Endothelial cell of hepatic sinusoid (primary cell): ENCODE results near the gene OLA1.
"Not testable (repeated sequence)": the region's sequence is repeated elsewhere in the genome, so short reads cannot be mapped to it uniquely, and the experiment has no call there.

Source experiments
- in situ Hi-C: cut with HindIII; loops from 2 replicates; pipeline ENCODE4 v1.10.0; 2017; ENCODE audit warnings: low sequenced_read_pairs

Gene OLA1

GRCh38 chr2:174248187-174248997, at the start of gene OLA1:
Gene OLA1, minus strand, starts transcription at chr2:174248532. Its CDS starts 1,717 bp downstream, at chr2:174246815.
- in situ Hi-C loops, result no loop called here

GRCh38 chr2:174292908-174293307, 44.6 kb upstream of the OLA1 start:
- in situ Hi-C loops, result no loop called here

GRCh38 chr2:174286172-174286571, 37.8 kb upstream of the OLA1 start:
- in situ Hi-C loops, result no loop called here

- in situ Hi-C loops, result no loop called here
Measured at GRCh38 chr2:174282441-174282840, 34.1 kb upstream of the OLA1 start.

GRCh38 chr2:174281736-174282135, 33.4 kb upstream of the OLA1 start:
- in situ Hi-C loops, result no loop called here

- in situ Hi-C loops, result no loop called here
Measured at GRCh38 chr2:174280596-174280995, 32.3 kb upstream of the OLA1 start.

- in situ Hi-C loops, result not testable (repeated sequence)
Measured at GRCh38 chr2:174270263-174270662, 21.9 kb upstream of the OLA1 start.

- in situ Hi-C loops, result no loop called here
Measured at GRCh38 chr2:174266288-174266687, 18.0 kb upstream of the OLA1 start.

GRCh38 chr2:174263997-174264396, 15.7 kb upstream of the OLA1 start:
- in situ Hi-C loops, result no loop called here

- in situ Hi-C loops, result no loop called here
Measured at GRCh38 chr2:174259981-174260380, 11.6 kb upstream of the OLA1 start.

GRCh38 chr2:174254267-174254666, 5.9 kb upstream of the OLA1 start:
- in situ Hi-C loops, result no loop called here

- in situ Hi-C loops, result no loop called here
Measured at GRCh38 chr2:174248998-174249592, 763 bp upstream of the OLA1 start.

- in situ Hi-C loops, result no loop called here
Measured at GRCh38 chr2:174247474-174248186, 702 bp downstream of the OLA1 start.

GRCh38 chr2:174246944-174247381, 1.4 kb downstream of the OLA1 start:
- in situ Hi-C loops, result no loop called here

GRCh38 chr2:174245628-174246027, 2.7 kb downstream of the OLA1 start:
- in situ Hi-C loops, result not testable (repeated sequence)

- in situ Hi-C loops, result no loop called here
Measured at GRCh38 chr2:174245065-174245464, 3.3 kb downstream of the OLA1 start.

GRCh38 chr2:174243812-174244211, 4.5 kb downstream of the OLA1 start:
- in situ Hi-C loops, result loop anchor here (5.0 kb wide), 1 partner anchor 47 kb away; no protein-coding TSS in a partner anchor

- in situ Hi-C loops, result loop anchor here (5.0 kb wide), 1 partner anchor 43 kb away; no protein-coding TSS in a partner anchor
Measured at GRCh38 chr2:174240097-174240496, 8.2 kb downstream of the OLA1 start.

GRCh38 chr2:174236429-174236828, 11.9 kb downstream of the OLA1 start:
- in situ Hi-C loops, result no loop called here

GRCh38 chr2:174235680-174236079, 12.7 kb downstream of the OLA1 start:
- in situ Hi-C loops, result no loop called here

GRCh38 chr2:174233771-174234275, 14.5 kb downstream of the OLA1 start:
- in situ Hi-C loops, result no loop called here
